SHP77 (cell line): ENCODE data around the gene RAI1.

Source experiments
- DNase-seq, 2 experiments: peaks; one replicate each; lab custom pipeline; 2025; lab: John Stamatoyannopoulos, UW

Gene RAI1

DNA sequence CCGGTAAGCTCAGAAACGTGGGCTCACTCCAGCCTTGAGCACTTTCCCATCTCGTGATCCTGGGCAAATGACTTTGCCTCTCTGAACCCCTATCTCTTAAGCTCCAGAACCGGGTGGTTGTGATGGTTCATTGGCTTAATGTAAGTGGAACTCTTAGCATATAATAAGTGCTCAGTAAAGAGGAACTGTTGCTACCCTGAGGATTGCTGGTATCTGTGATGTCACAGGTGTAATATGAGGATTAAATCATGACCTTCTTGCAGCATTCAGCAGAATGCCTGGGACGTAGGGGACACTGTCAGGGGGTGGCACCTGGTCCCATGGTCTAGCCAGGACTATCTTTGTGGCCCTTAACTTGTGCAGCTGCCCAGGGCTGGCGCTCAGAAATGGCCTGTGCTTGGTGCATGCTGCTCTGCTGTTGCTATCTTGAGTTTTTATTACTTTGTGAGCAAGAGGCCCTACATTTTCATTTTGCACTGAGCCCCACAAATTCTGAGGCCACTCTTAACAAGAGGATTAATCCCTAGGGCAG, 86.7 kb downstream of the RAI1 start:
- DNase-seq: no peak

DNA sequence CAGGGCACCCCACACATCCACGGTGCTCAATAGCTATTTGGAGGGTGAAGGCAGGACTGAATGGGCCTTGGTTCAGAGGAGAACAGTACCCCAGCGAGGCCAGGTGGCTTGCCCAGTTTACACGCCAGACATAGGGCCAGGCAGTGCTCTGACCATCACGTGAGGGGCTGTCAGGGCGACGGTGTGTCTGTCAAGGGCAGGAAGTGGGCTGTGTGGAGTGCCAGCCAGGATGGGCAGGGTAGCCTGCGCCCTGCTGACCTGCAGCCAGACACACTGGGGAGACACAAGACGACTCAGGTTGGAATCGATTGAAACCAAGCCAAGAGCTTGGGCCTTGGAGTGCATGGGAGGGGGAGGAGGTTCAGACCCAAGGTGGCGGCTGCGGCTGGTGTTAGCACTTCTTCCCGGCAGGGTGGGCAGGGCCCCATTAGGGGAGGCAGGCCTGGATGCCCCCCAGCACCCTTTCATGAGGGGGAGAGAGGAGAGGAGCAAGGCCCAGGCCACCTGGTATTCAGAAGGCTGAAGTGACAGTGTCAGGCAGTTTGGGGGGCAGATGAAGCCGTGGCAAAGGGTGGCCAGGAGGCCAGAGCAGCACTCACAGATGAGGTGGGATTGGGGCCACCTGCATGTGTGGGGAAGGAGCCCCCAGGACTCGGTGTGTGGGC, 87.3 kb downstream of the RAI1 start:
- peak; percentile 46 to 71 for DNase-seq

DNA sequence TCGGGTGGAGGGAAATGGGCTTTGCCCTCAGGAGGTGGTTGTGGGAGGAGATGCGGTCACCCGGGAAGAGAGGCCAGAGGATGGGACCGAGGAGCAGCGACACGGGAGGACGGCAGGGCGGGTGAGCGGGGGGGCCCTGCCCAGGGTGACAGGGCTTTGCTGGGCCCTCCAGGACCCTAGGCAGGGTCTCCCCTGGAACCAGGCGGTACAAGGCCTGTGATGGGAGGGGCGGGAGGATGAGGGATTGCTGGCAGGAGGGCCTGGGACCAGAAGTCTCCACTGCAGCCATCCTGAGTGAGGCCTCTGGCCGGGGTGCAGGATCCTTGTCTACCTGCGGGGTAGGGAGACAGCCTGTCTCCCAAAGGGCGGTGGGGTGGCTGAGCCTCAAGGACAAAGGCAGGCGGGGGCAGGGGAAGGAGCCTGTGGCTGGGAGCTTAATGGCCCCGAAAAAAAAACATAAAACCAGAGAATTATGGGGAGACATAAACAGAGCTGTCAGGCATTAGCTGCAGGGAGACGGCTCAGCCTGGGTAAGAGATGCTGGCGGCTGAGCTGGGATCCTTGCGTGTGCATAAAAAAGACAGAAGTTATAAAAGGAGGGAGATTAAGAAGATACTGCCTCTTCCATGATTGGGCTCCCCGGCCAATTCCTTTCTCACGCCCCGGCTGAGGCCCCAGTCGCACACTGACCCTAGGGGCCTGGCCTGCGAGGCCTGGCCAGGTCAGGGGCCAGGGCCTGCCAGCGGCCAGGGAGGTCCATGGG, 88.8 kb downstream of the RAI1 start:
- DNase-seq: no peak

DNA sequence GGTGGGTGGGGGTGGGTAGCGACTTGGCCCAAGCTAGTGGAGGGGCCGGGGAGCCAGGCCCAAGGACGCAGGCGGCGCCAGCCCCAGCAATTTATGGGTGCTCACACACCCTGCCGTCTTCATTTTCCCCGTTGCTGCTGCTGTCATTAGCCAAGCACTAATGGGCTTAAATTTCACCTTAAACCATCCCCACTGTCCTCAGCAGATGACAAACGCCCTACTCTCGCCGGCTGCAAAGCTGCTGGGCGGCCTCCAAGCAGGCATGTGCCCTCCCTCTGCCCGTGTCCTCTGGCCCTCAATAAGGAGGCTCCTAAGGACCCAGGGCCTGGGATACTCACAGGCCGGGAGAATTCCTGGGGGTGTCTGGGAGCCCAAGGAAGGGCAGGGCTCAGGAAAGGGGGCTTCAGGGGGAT, 89.4 kb downstream of the RAI1 start:
- no peak for DNase-seq

DNA sequence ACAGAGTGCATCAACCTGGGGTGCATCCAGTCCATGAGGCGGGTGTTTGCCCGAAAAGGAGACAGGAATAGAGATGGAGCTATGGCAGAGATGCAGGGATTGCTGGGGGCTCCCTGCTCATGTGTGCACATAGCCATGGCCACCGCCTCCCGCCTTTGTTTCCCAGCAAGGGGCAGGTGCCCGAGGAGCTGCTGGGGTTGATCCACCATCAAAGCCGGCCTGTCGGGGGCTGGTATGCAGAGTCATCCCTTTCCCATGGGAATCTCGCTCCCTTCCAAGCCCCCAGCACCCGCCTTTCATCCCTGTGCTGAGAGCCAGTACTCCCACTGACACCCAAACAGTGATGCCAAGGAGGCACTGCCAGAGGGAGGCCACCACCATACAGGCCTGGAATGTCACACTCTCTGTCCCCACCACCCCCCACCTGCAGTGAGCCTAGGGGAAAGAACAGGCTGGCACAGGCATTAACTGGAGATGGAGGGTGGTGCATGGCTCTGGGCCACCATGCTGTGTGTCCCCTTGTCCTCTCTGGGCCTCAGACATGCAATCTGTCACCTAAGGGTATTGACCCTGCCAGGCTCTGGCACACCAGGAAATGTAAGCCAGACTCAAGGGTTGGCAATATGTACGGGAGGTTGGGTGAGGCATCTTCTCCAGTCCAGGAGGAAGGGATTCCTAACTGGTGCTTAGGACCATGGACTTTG, 90.4 kb downstream of the RAI1 start:
- no peak for DNase-seq

DNA sequence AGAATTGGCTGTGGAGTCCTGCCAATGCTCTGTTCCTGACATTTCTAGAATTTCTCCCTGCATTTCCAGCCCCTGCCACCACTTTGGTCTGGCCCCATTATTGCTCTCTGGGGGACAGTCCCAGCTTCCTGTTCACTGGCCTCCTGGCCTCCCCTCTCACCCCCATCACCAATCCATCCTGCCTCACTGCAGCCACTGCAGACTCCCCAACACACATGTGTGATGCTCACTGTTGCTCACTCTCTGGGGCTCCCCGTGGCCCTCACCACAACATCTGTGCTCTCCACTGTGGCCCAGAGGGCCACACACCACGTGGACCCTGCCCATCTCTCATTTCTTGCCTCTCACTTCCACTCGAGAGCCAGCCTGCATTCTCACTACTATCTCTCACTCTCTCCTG, 91.0 kb downstream of the RAI1 start:
- DNase-seq: no peak

DNA sequence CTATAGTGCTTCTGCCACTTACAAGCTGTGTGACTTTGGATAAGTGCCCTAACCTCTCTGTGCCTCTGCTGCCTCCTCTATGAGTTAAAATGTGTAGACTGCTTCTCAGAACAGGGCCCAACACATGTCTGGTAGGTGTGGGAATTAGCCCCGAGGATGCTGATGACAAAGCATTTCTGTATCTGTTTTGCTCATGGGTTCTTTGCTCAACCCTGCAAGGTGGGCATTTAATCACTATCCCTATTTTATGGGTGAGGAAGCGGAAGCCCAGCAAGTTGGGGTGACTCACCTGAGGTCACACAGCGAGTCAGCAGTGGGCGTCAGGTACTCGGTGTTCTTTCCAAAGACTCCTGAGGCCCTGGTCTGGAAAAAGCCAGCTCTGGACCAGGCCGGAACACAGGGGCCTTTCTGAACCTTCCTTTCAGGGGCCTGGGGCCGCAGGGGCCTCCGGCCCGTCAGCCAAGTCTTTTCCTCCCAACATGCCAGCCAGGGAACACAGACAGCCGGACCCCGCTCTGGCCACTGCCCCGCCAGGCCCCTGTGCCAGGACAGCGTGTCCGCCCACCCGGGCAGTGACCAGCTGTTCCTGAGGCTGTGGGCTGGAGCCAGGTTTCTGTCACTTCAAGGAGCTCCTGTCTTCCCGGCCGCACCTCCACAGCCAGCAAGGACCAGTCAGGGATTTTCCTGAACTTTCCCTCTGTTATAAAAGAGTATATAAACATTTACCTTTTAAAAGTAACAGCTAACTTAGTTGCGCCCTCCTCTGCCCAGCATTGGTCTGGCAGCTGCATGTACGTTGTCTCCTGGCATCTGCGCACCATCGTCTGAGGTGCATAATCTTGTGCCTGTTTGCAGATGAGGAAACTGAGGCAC, 93.0 kb downstream of the RAI1 start:
- no peak for DNase-seq

DNA sequence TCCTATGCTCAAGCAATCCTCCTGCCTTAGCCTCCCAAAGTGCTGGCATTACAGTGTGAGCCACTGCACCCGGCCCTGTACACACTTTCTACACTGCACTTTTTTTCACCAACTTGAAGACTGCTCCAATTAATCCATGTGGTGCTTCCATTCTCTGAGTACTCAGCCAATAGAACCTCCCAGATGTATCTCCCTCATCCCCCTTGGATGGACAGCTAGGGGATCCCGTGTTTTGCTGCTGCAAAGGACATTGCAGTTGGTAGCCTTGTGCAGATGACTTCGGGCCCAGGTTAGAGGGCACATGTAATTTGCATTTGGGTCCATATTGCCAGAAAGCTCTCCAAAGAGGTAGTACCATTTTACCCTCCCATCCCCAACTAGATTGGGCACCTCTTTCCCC, 95.6 kb downstream of the RAI1 start:
- DNase-seq: no peak

DNA sequence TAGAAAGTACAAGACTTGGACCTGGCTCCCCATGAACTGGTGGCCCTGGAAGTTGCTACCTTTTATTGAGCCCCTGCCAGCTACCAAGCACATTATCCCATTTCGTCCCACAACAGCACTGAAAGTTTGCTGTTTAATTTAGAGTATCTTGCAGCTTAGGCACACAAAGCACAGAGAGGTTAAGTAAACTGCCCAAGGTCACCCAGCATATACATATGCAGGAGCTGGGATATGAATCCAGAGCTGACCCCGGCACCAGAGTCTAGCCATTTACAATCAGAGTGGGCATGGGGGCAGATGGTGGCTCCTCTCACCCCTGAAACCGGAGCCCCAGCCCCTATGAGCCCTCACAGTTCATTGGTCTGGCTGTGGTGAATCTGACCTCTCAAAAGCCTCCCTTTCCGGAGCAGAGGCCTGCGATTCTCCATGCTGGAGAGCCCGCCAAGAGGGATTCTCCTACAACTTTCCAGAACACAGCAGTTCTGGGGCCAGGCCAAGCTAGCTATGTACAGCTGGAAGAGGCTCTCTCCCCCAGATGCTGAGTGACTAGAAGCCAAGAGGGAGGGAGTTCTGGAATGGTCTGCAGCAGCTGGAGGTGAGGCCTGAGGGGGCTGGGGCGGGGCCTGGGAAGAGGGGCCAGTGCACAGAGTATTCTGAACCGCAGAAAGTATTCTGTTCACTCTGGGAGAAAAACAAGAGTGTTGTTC, 97.2 kb downstream of the RAI1 start:
- no peak for DNase-seq

DNA sequence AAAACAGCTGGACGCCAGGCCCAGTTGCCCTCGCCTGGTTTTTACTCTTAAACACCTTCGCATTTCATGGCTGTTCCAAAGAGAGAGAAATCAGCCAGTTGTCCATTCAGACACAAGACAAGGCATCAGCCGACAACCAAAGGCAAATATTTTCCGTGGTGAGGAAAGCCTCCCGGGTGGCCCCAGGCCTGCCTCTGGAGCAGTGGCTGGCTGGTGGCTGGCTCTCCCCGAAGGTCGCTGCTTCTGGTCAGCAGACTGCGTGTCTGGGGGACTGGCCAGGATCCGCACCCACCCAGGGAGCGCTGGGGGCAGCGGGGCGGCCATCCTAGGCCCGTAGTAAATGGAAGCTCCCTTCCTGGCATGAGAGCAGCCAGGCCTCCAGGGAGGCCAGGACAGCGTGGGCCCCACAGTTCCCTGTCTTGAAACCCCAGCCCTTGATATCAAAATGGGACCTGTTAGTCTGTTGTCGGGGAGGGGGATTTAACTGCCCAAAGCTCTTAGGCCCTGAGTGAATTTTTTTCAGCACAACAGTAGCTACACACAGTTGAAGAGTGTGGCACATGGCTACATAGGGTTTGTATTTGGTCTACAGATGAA, 97.9 kb downstream of the RAI1 start:
- DNase-seq: no peak

DNA sequence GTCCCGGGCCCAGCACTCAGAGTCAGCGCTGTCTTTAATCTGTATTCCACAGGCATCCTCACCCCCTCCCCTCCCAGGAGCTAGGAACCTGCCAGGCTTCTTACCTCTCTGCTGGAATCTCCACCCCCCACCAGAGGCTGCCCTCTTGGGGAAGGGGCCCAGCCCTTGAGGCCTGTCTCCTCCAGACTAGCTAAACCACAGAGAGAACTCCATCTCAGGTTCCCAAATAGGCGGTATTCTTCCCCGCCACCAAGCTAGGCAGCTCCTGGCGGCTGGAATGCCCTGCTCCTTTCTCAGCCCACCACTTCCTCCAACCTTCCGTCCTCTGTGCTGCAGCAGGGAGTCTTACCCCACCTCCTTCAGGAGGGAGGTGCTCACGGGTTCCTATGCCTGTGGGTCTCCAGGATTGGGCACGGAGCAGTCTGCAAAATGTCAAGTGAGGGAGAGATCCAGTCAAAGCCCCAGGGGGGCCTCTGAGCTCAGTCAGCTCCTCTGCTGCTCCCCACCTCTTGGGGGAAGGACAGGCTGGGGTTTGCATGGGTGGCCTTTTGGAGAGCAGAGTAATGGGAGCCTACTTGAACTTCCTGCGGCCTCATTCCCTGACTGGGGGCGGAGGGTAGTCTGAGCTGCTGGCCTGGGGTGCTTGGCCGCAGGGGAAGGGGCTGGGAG, 99.8 kb downstream of the RAI1 start:
- no peak for DNase-seq

DNA sequence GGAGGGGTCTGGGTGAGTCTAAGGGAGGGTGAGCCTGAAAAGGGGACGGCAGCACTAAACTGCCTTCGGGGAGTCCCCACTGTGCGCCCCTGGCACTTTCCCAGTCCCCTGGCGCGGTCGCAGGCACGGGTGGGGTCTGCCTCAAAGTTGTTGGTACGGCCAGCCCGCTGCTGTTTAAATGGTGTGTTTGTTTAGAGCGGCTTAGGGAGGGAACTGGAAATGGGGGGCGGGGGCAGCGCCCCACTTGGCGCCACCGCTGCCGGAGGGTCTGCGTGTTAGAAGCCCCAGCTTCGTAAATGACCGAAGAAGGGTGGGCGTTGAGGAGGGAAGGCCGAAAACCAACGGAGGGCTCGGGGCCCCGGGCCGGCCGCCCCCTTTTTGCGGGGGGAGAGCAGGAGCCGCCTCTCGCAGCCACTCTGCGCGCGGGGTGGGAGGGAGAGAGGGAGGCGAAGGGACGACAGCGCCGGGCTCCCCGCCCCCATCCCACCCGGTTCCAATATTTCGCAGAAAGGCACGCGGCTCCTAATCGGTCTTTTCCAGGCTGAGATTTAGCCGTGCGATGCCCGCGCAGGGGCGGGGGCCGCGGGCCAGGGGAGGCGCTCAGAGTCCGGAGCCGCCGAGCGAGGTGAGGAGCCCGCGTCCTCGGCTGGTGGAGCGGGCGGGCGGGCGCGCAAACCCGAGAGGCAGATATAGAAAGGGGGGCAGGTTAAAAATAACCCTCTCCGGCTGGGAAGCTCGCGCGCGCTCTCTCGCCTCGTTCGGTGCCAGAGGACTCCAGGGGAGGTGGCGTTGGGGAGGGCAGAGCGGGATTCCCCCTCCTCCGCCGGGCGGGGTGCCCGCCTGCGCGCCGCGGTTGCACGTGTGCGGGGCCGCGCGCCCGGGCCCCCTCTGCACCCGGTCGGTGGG, 100.6 kb downstream of the RAI1 start:
- peak; percentile 90 to 91 for DNase-seq

DNA sequence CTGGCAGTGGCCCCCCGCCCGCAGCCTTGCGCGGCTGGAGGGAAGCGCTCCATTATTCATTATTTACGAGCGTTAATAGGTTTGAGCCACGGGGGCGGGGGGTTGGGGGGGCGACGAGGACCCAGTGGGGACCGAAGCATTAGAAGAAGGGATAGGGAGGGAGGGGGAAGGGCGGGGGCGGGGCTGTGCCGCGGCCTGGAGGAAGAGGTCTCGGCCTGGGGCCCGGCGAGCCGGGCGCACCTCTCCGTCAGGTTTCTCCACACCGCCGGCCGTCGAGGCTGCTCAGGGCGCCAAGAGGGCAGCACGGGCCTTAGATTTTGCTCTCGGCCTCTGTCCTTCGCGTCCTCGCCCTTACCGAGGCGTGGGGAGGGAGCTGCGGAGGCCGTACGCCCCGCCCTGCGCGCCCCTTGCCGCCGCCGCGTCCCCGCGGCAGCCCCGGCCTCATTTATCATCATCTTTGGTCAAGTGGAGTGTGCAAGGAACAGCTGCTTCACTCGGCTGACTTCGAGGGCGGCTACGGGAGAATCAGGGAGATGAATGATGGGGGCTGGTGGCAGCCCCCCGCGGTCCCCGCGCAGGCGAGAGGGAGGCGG, 101.4 kb downstream of the RAI1 start:
- peak; percentile 67 to 75 for DNase-seq

DNA sequence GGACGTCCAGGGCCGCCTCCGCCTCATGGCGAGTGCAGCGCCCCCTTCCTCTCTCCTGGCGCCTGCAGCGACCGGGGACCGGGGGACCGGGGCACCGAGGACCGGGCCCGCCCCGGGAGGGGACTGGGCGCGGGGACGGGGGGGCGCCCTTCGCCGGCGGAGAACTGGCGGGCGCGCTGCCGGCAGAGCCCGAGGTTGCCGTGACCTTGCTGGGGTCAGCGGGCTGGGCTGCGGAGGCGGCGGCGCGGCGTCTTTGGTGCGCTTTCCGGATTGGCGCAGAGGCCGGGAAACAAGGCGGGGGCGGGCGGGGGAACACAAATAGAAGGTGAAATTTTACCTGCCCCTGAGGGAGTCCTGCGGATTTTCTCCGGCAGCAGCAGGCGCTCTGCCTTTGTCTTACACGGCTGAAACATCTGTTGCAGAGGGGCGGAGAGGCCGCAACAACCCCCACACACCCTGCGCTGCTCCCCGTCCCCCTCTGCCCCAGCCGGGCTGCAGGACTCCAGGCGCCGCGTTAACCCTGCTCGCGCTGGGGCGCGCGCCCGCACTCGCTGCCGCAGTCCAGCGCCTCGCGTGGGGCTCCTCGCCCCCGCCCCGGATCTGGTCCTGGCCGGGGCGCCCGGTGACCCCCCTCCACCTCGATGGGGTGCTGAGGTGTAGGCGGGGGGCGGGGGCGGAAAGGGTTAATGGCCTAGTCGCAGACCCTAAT, 102.0 kb downstream of the RAI1 start:
- DNase-seq: peak; percentile 80 to 92

DNA sequence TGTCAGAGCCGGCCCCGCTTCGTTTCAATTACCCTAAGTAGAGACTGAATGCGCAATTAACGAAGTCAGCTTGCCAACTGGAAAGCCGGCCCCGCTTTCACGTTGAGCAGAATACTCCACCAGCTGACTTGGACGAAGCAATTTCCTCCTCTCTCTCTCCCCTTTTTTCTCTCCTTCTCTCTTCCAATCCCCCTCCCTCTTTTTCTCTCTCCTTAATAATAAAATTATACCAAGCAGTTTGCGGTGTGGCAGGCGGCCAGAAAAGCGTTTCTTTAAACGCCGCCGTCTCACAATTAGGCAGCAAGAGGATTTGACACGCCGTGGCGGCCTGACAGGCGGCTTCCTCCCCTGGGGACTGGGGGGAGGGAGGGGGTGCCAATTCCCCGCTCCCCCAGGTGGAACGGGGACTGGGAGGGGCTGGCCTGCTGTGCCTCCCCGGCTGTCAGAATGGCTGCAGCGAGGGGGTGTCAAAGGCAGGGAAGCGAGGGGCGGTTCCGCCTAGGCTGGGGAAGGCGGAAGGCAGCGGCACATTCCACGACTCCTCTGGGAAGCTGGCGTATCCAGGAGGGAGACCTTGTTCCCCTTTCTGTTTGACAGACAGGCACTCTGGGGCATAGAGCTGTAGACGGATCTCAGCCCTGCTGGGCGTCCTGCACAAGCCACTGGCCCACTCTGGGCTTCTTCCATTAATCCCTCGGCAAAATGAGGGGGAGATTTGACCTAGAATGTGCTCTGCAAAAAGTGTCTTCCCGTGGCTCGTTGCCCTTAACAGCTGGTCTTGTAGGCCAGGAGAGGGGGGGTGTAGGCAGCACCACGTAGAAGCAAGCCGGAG, 102.8 kb downstream of the RAI1 start:
- DNase-seq: peak; percentile 37 to 60

DNA sequence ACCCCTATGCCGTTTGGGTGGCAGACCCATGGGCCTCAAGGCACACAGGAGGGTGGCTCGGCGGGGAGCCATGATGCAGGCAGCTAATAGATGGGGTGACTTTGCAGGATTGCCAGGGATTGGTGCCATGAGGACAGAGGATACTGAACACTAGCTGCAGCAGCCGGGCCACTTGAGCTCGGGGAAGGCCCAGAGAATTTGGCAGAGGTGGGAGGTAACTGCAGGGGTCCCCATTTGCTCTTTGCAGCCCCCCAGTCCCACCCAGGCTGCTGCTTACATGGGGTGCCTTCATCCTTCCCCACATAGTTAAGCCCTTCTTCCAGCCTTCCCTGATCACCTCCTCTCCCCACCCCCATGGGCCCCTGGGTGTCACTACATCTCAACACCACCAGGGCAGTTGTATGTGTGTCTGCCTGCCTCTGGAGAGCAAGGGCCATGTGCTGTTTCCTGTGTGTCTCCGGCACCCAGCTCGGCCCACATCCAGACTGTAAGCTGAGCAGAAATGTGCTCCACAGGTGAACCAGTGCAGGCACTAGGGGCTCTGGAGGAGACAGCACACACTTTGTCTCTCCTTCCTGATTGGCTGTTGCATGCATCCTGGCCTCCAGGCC, 103.5 kb downstream of the RAI1 start:
- DNase-seq: peak; percentile 69 to 82

DNA sequence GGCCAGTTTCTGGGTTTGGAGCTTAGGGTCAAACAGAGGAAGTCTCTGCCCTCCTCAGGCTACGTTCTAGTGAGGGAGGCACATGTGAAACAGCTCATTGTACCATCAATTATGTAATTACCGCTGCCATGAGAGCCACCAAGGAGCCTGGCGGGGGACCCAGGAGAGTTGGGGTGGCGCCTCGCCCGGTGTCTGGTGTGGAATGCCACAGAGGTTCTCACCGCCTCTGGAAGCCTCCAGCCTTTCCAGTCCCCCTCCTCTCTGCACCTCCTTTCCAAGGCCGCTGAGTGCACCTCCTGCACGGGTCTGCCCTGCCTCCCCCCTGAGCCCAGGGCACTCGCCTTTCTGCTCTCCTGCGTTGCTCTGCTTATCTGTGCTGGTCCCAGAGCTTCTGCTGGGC, 104.1 kb downstream of the RAI1 start:
- DNase-seq: no peak
